ENCODE data around the gene NDUFAF8. TPM values are rescaled to one million over a fixed set of nuclear protein-coding genes. Genes with fewer than 3 reads are reported as not detected.
A peak's percentile ranks its signal among the peaks of the same experiment; 100 is the strongest.

The NDUFAF8 gene
- total RNA-seq, 1 donor from 2014 or later, result 31.6 TPM

- DNase-seq (ENCODE audit: low read depth) (no peak), FAIRE-seq (no peak)
- Histone ChIP-seq H3K27me3 (ENCODE audit: control insufficient read depth, insufficient read depth, low read length) (no peaks in the 10 kb centered on the region), H3K4me3 (ENCODE audit: low read depth, low read length) (no peak overlapping the region), H3K36me3 (ENCODE audit: control insufficient read depth, insufficient read depth, low read length) (peaks cover 16% of the 10 kb centered on the region)
- TF ChIP-seq CTCF (IDR thresholded peaks at IDR 0.05; ENCODE audit: insufficient read depth, low read length, severe bottlenecking), result no peak
Measured at GRCh38 chr17:81248649-81249048, 9.5 kb downstream of the NDUFAF8 start.

GRCh38 chr17:81249223-81250040 is 10.3 kb downstream of the NDUFAF8 start:
- Histone ChIP-seq H3K36me3 (ENCODE audit: control insufficient read depth, insufficient read depth, low read length) (peaks cover 16% of the 10 kb centered on the region), H3K4me3 (ENCODE audit: low read depth, low read length) (no peak overlapping the region), H3K27me3 (ENCODE audit: control insufficient read depth, insufficient read depth, low read length) (no peaks in the 10 kb centered on the region)
- FAIRE-seq (peak; percentile 92), DNase-seq (ENCODE audit: low read depth) (no peak)
- TF ChIP-seq CTCF (IDR thresholded peaks at IDR 0.05; ENCODE audit: insufficient read depth, low read length, severe bottlenecking), result no peak

- no peak overlapping the region for H3K4me3 ChIP-seq (ENCODE audit: low read depth, low read length)
- DNase-seq (ENCODE audit: low read depth), result no peak
- TF ChIP-seq CTCF (IDR thresholded peaks at IDR 0.05; ENCODE audit: insufficient read depth, low read length, severe bottlenecking), result no peak
- peaks cover 15% of the 10 kb centered on the region for H3K36me3 ChIP-seq (ENCODE audit: control insufficient read depth, insufficient read depth, low read length)
- FAIRE-seq, result no peak
- no peaks in the 10 kb centered on the region for H3K27me3 ChIP-seq (ENCODE audit: control insufficient read depth, insufficient read depth, low read length)
Measured at GRCh38 chr17:81250286-81251093, 11.4 kb downstream of the NDUFAF8 start.

GRCh38 chr17:81251094-81251708 is 12.1 kb downstream of the NDUFAF8 start:
- TF ChIP-seq CTCF (IDR thresholded peaks at IDR 0.05; ENCODE audit: insufficient read depth, low read length, severe bottlenecking), result no peak
- no peak for FAIRE-seq
- peaks cover 13% of the 10 kb centered on the region for H3K36me3 ChIP-seq (ENCODE audit: control insufficient read depth, insufficient read depth, low read length)

GRCh38 chr17:81251709-81252301 is 12.7 kb downstream of the NDUFAF8 start:
- no peak for FAIRE-seq
- no peak for TF ChIP-seq CTCF (IDR thresholded peaks at IDR 0.05; ENCODE audit: insufficient read depth, low read length, severe bottlenecking)

More at GRCh38 chr17:81251094-81251708, 12.1 kb downstream of the NDUFAF8 start:
- DNase-seq (ENCODE audit: low read depth), result no peak
- no peaks in the 10 kb centered on the region for H3K27me3 ChIP-seq (ENCODE audit: control insufficient read depth, insufficient read depth, low read length)
- no peak overlapping the region for H3K4me3 ChIP-seq (ENCODE audit: low read depth, low read length)

More at GRCh38 chr17:81251709-81252301, 12.7 kb downstream of the NDUFAF8 start:
- no peaks in the 10 kb centered on the region for H3K27me3 ChIP-seq (ENCODE audit: control insufficient read depth, insufficient read depth, low read length)
- H3K36me3 ChIP-seq (ENCODE audit: control insufficient read depth, insufficient read depth, low read length), result peaks cover 13% of the 10 kb centered on the region
- DNase-seq (ENCODE audit: low read depth), result no peak
- no peak overlapping the region for H3K4me3 ChIP-seq (ENCODE audit: low read depth, low read length)

Measured in bronchial epithelial cell (primary cell).